OCI-LY3 (cell line): ENCODE results near the gene CKMT2.

ENCODE experiments used
- H2AFZ ChIP-seq: fragments of 200-600, 300-600 bp; shearing (Covaris generic); 2 replicates; pipeline ENCODE4 v1.6.0; 2014; ENCODE audit warnings: antibody characterized with exemption, low read depth, low read length
- H3K27ac ChIP-seq: fragments of 200-600, 300-600 bp; sonication (generic); 2 replicates; pipeline ENCODE4 v1.5.1; 2014; ENCODE audit warnings: mild to moderate bottlenecking, low read length, moderate library complexity, mixed read lengths
- H3K27me3 ChIP-seq: fragments of 200-600, 300-600 bp; sonication (generic); 2 replicates; pipeline ENCODE4 v1.6.1; 2014; ENCODE audit warnings: low read depth, low read length, mixed read lengths
- H3K36me3 ChIP-seq: fragments of 200-600, 300-600 bp; sonication (generic); replicated peaks from 2 replicates; pipeline ENCODE3; 2014; ENCODE audit warnings: low read depth, low read length, mixed read lengths
- H3K4me1 ChIP-seq: fragments of 300-600, 200-600 bp; sonication (generic); 2 replicates; pipeline ENCODE4 v1.6.1; 2014; ENCODE audit warnings: low read length, mixed read lengths
- H3K4me2 ChIP-seq: fragments of 200-600, 300-600 bp; sonication (generic); 2 replicates; pipeline ENCODE4 v1.6.1; 2014; ENCODE audit warnings: low read length, mixed read lengths
- H3K4me3 ChIP-seq: fragments of 300-600, 200-600 bp; sonication (generic); 2 replicates; pipeline ENCODE4 v1.5.1; 2014; ENCODE audit warnings: antibody characterized with exemption, mild to moderate bottlenecking, low read length, moderate library complexity
- H3K79me2 ChIP-seq: fragments of 300-600, 200-600 bp; shearing (Covaris generic); 2 replicates; pipeline ENCODE4 v1.6.1; 2014; ENCODE audit warnings: mild to moderate bottlenecking, low read length, mixed read lengths
- H3K9ac ChIP-seq: fragments of 300-600, 200-600 bp; shearing (Covaris generic); 2 replicates; pipeline ENCODE4 v1.6.0; 2014; ENCODE audit warnings: mild to moderate bottlenecking, low read length, moderate library complexity
- H3K9me3 ChIP-seq: fragments of 200-600, 300-600 bp; shearing (Covaris generic); 2 replicates; pipeline ENCODE4 v1.6.1; 2014; ENCODE audit warnings: low read length, mixed read lengths; ENCODE audit not compliant: insufficient read depth
- H4K20me1 ChIP-seq: fragments of 200-600, 300-600 bp; sonication (generic); 2 replicates; pipeline ENCODE4 v1.6.1; 2016; ENCODE audit warnings: low read length, mixed read lengths; ENCODE audit not compliant: insufficient read depth
- CTCF ChIP-seq: fragments of 200-600, 300-600 bp; sonication (generic); IDR thresholded peaks from 2 replicates; pipeline ENCODE4 v1.5.1; 2014; ENCODE audit warnings: antibody characterized with exemption, low read length, low read depth
- EZH2phosphoT487 ChIP-seq: fragments of 200-600 bp; shearing (Covaris generic); IDR thresholded peaks from 2 replicates; pipeline ENCODE4 v1.6.1; 2018; ENCODE audit warnings: antibody characterized with exemption, mixed run types, low read depth

CKMT2 gene

GRCh38 chr5:81297531-81297930, 64.4 kb downstream of the CKMT2 start:
- Histone ChIP-seq H4K20me1 (no peaks in the 10 kb centered on the region), H3K4me2 (no peak overlapping the region), H3K27me3 (no peaks in the 10 kb centered on the region), H3K79me2 (peaks cover 34% of the 10 kb centered on the region), H3K36me3 (peaks cover 5% of the 10 kb centered on the region), H3K4me3 (no peak overlapping the region), H3K9ac (no peak overlapping the region), H3K27ac (no peak overlapping the region), H2AFZ (no peak overlapping the region), H3K4me1 (peaks cover 18% of the 10 kb centered on the region), H3K9me3 (no peaks in the 10 kb centered on the region)
- TF ChIP-seq CTCF: no peak
- TF ChIP-seq EZH2phosphoT487: no peak

- Histone ChIP-seq H3K27ac (peak overlapping the region; percentile 52), H3K4me2 (peak overlapping the region; percentile 88), H3K27me3 (no peaks in the 10 kb centered on the region), H3K9me3 (no peaks in the 10 kb centered on the region), H3K9ac (peak overlapping the region; percentile 82), H3K4me3 (peak overlapping the region; percentile 96), H3K36me3 (peaks cover 2% of the 10 kb centered on the region), H3K79me2 (peaks cover 30% of the 10 kb centered on the region), H2AFZ (peak overlapping the region; percentile 89), H4K20me1 (no peaks in the 10 kb centered on the region), H3K4me1 (peaks cover 20% of the 10 kb centered on the region)
- TF ChIP-seq CTCF (no peak), EZH2phosphoT487 (no peak)
Observed at GRCh38 chr5:81300921-81301270, 67.8 kb downstream of the CKMT2 start.

- Histone ChIP-seq H3K79me2 (peaks cover 30% of the 10 kb centered on the region), H3K36me3 (peaks cover 2% of the 10 kb centered on the region)
- TF ChIP-seq EZH2phosphoT487 (no peak), CTCF (0 out of 2 replicates have a peak, but pooled peaks have one; percentile 9)
Observed at GRCh38 chr5:81301271-81302015, 68.3 kb downstream of the CKMT2 start, which contains the start of gene ZCCHC9. Gene ZCCHC9 (plus strand): TSS chr5:81301587. CDS start chr5:81304758, 3,171 bp downstream.

GRCh38 chr5:81302596-81302995, 69.5 kb downstream of the CKMT2 start:
- Histone ChIP-seq H4K20me1 (no peaks in the 10 kb centered on the region), H3K36me3 (peaks cover 2% of the 10 kb centered on the region), H3K4me1 (peaks cover 20% of the 10 kb centered on the region), H3K27me3 (no peaks in the 10 kb centered on the region), H3K27ac (no peak overlapping the region), H3K79me2 (peaks cover 30% of the 10 kb centered on the region), H3K4me2 (peak overlapping the region; percentile 83), H3K9ac (no peak overlapping the region), H2AFZ (no peak overlapping the region), H3K9me3 (no peaks in the 10 kb centered on the region), H3K4me3 (peak overlapping the region; percentile 96)
- TF ChIP-seq CTCF (no peak), EZH2phosphoT487 (no peak)

More at GRCh38 chr5:81301271-81302015, 68.3 kb downstream of the CKMT2 start, which contains the start of gene ZCCHC9:
- H3K27ac ChIP-seq: peak within 1 kb of the TSS; percentile 52
- H3K4me3 ChIP-seq: peak within 1 kb of the TSS; percentile 96
- no peaks in the 10 kb centered on the region for H3K9me3 ChIP-seq
- H3K9ac ChIP-seq: peak within 1 kb of the TSS; percentile 82
- H4K20me1 ChIP-seq: no peaks in the 10 kb centered on the region
- H3K27me3 ChIP-seq: no peaks in the 10 kb centered on the region
- H3K4me2 ChIP-seq: peak within 1 kb of the TSS; percentile 88
- peaks cover 20% of the 10 kb centered on the region for H3K4me1 ChIP-seq
- H2AFZ ChIP-seq: peak within 1 kb of the TSS; percentile 89
